NCI-H446 treated with DMSO at 0.1 percent for 48 hours (cell line): Measurements from ENCODE around the gene IRAK2.

ENCODE experiments used
- DNase-seq: peaks from one replicate; lab custom pipeline; 2025; lab: John Stamatoyannopoulos, UW

The IRAK2 gene

DNA sequence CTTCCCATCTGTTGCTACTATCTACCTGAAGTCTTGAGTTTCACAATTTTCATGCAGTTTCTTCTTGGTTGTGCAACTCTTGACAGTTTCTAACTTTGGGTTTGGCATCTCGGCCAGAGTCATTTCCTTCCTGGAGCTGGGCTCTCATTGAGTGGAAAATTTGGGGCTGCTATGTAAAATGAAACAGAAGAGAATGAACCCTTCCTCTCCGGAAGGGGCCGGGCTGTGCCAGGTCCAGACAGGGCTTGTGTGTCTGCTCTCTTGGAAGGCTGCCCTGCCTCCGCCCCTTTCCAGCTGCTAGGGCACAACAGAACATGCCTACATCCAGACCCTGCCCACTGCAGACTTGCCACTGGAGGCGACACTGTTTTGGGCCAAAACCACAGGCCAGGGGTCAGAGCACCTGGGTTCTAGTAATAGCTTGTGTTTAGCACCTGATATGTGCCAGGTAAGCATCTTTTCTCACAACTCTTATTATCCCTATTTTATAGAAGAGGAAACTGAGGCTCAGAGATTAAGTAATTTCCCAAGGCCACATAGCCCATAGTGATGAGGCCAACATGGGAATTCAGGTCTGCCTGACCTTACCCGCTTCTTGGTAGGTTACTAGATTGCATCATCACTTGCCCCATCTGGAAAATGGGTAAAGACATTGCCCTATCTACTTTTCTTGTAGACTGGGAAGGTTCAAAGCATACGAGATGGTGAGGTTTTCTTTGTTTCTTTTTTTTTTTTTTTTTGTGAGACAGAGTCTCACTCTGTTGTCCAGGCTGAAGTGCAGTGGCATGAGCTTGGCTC is 25.0 kb downstream of the IRAK2 start:
- DNase-seq, result peak; percentile 21

DNA sequence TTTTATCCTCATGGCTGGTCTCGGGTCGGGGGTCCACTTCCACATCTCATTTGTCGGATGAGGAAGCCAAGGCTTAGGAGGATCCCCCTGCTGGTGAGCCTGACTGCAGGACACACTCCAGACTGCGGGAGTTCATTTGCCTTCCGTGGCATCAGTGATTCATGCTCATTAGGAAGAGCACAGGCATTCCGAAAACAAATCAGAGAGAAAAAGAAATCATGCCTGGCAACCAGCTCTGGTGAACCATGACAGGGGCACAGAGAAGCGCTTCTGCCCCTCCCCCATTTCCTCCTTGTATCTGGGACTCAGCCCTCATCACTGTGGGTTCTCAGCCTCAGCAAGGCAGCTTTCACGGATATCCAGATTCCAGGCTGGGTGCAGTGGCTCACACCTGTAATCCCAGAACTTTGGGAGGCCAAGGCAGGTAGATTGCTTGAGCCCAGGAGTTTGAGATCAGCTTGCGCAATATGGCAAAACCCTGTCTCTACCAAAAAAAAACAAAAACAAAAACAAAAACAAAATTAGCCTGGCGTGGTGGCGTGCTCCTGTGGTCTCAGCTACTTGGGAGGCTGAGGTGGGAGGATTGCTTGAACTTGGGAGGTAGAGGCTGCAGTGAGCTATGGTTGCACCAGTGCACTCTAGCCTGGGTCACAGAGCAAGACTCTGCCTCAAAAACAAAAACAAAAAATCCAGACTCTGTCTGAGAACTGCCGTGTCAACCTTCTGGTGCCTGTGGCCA is 28.4 kb downstream of the IRAK2 start:
- peak; percentile 2 for DNase-seq

DNA sequence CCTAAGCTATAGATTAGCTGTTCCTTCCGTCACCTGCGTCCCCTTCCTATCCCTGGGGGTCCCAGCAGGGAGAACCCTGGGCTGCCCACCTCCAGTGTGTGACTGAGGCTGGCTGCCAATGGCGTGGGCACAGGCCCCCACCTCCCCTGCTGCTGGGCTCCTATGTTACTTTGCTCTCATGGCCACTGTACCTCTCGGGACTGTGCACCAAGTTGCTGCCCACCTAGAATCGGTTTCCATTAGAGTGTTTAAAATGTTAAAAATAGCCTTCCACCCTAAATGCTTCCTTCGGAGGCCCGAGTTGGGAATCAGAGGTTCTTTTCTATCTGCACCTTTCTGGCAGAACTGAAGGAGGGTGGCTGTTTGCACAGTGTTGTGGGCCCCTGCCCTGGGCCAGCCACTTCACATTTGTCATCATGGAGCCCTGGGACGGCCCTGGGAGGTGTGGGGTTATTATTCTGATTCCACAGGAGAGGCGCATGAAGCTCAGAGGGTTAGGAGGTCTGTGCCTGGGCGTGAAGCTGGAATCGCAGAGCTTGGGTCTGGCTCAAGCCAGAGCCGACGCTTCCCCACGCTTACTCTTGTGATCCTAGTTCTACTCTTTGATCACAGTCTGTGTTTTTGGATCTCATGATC is 29.1 kb downstream of the IRAK2 start:
- DNase-seq, result no peak

DNA sequence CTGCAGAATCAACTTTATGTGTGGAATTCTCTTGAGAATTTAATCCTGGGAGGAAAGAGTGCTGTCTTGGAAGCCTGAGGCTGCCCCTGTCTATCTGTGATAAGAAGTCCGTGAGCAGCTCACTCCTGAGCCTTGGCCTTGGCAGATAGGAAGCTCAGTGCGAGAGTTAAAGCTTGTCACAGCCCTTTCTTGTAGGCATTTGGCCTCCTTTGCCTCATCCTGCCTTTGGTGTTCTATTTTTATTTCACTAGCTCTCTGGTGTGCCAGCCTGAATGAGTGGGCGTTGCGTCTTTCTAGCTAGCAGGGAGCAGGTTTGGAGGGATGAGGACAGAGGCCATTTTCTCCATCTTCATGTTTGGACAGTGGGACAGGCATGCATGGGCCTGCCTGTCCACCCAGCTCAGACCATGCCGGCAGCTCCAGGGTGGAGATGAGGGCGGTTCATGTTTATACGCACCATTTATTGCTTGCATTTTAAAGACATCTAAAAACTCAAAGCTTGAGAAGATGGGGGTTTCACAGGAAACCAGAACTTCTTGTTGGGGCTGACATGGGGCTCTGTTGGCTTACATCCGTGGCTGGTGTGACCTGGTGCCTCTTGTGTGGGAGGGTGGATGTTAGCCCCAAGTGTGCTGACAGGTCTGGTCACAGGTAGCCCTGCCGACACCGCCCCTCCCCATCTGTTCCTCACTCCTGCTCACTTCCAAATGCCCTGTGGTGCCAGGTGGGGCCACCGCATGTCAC is 29.8 kb downstream of the IRAK2 start:
- no peak for DNase-seq

DNA sequence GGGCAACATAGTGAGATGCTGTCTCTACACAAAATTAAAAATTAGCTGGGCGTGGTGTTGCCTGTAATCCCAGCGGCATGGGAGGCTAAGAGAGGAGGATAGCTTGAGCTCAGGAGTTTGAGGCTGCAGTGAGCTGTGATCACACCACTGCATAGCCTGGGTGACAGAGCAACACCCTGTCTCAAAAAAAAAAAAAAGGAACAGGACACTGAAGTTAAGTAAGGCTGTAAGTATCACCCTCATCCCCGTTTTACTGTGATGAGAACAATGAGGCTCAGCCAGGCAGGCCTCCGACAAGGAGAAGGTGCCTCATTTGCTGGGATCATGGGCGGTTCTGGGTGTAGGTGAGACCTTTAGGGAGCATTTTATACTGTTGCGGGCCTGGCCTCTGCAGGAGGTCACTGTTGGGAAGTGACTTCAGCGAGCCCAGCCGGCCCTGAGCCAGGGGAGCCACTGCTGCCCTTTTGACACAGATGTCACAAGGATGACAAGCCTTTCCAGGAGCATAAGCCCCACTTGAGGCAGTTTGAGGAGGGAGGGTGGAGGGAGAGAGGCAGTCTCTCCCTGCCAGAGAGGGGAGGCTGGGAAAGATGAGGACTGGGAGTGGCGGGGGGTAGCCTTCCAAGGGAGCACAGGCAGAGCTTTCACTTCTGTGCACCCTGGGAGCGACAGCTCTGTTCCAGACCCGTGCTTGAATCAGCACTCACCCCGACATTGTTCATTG is 30.8 kb downstream of the IRAK2 start:
- DNase-seq, result no peak

DNA sequence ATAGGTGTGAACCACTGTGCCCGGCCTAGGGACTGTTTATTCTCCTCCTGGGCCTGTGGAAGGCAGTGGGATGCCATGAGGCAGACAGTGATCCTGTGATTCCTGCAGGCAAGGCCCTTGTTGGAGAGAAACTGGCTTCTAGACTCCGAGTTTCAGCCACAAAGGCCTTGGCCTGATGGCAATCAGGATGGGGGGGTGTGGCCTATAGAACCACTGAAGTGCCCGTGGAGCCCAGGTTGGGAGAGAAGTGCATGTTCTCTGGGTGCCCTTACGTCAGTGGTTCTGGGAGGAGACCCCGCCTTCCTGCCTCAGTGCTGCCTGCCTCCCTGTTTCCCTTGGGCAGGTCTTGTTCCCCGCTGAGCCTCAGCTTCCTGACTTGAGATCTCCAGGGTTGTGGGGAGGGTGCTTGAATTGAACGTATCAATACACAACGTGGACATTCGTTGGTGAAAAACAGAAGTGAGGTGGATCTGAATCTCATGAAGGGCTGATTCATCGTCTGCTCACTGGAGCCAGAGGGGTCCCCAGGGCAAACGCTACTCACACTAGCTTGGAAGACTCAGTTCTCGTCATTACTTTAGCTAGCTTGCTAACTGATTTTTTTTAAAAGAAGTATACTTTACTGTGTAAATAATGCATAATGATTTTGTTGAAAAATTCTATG is 31.8 kb downstream of the IRAK2 start:
- no peak for DNase-seq

DNA sequence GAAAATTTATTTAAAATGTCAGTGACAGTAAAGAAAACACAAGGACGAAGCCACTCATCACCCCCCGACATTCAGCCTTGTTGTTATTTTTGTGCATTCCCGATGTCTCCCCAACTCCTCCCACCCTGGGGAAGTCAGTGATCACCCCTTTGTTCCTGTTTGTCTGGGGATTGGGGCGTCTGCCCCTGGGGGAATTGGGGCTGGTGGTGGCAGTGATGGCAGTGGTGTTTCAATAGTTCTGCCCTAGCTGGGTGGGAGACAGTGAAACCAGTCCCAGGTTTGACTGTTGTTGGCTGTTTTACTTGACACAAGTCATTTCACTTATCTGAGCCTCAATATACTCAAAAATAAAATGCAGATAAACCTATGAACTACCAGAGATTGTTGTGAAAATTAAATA is 33.5 kb downstream of the IRAK2 start:
- no peak for DNase-seq

DNA sequence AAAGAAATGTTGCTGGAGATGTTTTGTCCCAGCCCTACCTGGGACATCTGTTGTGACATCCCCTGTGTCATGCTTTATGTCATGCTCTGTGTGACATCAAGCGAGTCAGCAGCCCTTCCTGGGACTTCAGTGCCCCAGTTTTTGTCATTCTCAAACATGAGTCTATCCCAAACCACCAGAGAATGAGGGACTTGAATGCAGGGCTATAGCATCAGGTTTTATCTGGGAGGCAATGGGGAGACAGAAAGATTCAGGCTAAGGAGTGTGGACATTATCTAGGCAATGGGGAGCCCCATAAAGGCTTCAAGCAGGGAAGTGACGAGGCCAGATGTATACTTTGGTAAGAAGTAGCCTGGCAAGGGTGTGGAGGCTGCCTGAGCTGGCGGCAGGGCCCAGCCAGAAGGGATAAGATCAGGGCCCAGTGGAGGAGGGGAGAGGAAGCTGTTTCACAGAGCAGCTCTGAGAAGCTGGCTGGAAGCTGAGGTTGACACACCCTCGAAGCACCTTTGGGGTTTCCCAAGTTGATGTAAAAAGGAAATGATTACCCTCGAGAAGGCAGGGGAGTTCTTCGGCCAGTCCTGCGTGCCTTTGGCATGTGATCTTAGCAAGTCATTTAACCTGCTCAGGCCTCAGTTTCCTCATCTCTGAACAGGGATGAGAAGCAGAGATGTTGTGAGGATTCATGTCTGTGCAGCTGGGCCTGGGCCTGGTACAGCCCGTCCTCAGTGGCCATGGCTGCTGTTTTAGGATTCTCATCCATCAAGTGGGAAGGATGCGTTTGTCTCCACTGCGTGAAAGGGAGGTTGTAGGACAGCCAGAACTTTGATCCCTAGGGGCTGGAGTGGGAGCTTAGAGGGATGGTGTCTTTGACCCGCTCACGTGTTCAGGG is 34.3 kb downstream of the IRAK2 start:
- DNase-seq, result no peak

DNA sequence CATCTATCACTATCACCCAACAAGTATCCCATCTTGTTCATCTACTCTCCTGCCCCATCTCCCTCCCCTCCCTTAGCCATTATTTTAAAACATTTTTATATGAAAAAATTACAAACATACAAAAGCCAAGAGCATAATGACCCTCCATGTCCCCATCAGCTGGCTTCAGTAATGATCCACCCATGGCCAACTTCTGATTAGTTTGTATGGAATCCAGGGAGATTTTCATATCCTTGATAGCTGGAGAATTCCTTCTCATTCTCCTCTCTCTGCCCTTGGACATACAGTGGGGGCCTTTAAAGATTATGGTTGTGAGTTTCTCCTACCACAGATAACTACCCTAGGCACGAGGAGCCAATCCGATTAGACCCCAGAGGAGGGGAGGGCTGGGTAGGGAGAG is 40.2 kb downstream of the IRAK2 start:
- DNase-seq, result no peak

DNA sequence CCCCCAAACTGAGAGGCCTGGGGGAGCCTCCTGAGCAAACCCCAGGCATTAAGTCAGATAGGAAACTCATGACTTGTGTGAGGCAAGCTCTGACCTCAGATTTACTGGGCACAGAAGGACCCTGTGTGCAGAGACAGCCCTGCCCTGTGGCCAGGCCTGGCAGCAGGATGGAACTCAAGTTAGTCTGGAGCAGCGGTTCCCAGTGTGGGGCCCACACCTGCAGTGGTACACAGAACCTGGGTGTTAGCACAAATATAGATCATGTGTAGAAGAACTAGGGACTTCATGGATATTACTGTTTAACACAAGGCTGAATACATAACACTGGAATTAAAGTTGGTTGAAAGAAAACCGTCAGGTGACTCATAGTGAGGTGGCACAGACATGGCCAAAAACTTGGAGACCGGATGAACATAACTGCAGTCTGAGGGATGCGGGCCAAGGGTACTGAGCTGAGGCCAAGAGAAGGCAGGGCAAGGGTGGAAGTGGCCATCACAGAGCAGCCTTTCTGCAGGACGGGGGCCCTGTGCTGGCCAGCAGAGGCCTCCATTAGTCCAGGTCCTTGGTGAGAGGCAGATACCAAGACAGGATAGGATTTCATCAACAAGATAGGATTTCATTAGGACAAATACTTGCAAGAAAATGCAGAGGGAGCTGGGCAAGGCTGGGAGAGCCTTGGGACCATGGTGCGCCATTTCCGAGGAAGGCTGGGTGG is 40.9 kb downstream of the IRAK2 start:
- DNase-seq, result no peak

DNA sequence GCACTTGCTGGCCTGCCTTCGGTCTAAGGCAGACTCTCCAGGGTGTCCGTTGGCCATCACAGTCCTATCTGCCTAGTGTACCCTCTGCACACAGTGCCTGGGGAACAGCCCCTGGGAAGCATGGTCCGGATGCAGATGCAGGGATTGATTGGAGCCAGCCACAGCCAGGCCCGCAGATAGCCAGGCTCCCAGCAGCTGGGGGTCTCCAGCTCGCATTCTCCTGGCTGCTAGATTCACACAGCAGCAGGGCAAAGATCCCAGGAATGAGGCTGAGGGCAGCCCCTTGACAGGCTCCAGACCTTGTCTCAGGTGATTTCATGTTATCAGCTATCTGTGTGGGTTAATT is 41.4 kb downstream of the IRAK2 start:
- no peak for DNase-seq

DNA sequence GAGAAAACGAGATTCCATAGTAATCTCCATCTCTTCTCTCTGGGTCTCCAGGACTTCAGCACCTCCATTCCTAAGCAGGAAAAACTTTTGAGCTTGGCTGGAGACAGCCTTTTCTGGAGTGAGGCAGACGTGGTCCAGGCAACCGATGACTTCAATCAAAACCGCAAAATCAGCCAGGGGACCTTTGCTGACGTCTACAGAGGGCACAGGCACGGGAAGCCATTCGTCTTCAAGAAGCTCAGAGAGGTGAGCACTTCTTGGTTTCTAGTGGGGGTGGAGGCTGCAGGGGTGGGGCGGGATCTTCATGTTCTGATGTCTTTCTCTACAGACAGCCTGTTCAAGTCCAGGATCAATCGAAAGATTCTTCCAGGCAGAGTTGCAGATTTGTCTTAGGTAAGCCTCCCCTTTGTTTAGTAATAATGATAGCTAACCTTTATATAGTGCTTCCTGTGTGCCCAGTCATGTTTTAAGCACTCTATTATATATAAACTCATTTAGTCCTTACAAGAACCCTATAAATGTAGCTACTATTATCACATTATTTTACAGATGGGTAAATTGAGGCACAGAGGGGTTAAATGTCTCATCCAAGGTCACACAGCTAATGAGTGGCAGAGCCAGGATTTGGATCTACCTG is 48.6 kb downstream of the IRAK2 start:
- DNase-seq, result no peak

DNA sequence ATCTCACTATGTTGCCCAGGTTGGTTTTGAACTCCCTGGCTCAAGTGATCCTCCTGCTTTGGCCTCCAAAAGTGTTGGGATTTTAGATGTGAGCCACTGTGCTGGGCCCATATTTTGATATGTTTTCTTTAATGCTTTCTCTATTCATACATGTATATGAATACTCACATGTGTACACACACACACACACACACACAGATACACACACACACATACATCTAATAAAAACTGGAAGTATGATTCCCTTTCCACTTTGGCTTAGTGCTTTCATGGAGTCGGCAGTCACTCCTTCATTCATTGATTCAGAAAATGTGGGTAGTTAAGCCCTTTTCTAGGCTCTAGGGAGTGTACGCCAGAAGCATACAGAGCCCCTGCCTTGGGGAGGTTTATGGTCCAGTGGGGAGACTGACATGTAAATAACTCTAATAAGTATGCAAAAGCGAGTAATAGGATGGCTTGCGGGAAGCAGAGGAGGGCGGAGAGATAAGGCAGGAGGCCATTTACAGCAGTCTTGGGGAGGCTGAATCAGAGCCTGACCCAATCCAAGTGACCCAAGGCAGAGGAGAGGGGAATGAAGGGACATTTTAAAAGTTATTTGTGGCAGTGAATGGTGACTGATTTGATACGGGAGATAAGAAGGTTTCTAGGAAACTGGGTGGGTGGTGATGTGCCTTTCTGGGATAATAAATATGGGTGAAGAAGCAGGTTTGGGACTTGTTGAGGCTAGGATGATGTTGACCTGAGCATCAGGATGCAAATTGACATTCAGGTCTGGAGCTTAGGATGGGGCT is 51.1 kb downstream of the IRAK2 start:
- DNase-seq, result no peak

DNA sequence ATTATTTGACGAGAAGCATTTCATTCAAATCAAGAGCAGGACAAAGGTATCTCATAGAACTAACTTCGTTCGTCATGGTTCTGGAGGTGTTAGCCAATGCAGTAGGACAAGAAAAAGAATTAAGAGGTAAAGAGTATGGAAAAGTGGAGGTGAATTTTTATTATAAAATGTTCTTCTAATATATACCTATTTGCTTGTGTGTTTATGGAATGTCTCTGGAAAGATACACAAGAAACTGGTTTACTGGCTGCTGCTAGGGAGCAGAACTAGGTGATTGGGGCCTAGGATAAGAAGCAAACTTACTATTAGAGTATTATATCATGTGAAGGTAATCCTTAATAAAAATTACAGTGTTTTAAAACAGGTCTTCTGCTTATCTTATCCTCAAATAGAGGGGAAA is 52.6 kb downstream of the IRAK2 start:
- DNase-seq, result no peak

DNA sequence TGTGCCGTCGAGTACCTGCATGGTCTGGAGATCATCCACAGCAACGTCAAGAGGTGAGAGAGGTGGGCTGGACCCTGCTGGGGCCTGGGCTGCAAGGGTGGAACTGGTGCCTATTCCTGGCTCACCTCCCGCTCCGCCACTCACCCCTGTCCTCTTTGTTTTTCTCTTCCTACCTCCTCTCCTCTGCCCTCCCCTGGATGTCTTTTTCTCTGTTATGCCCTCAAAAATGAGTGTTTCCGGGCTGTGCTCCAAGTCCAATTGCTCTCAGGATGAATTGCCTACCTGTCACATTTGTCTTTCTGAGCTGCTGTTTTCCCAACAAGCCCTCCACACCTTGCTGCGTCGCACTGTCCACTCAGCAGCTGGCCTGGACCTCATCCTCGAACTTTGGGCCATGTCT is 55.0 kb downstream of the IRAK2 start:
- DNase-seq, result no peak

DNA sequence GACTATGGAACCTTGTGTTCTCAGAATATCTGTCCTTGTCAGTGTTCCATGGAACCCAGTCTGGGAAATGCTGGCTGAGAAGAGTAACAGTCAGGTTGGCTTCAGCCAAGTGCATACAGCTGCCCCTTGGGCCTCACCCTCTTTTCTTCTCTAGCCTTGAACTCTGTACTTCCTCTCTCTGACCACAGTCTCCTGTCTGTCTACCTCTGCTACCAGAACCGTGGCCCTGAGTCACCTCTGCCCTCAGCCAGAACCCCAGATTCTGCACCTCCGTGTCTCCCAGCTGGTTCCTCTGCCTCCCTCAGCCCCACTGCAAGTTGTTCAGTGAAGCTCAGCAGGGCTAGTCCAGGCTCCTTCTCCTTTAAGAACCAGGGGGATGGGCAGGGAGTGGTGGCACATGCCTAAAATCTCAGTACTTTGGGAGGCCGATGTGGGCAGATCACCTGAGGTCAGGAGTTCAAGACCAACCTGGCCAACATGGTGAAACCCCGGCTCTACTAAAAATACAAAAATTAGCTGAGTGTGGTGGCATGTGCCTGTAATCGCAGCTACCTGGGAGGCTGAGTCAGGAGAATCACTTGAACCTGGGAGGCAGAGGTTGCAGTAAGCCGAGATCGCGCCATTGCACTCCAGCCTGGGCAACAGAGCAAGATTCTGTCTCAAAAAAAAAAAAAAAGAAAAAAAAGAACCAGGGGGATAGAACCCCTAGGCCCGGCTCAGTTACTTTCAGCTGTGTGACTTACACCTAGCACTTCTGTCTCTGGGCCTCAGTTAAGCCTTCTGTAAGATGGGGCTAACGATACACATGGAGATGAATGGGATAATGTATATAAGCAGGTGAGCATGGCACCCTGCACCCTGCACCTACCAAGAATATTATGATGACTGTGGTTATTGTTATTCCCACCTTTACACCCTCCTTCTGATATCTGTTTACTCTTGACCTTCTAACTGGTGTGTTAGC is 59.2 kb downstream of the IRAK2 start:
- no peak for DNase-seq
